NCI-H1092 (cell line): ENCODE data around the gene DMRTA1.
"Not testable (repeated sequence)": the region's sequence is repeated elsewhere in the genome, so short reads cannot be mapped to it uniquely, and the experiment has no call there.

ENCODE experiments used
- DNase-seq: peaks from one replicate; lab custom pipeline; 2025; lab: John Stamatoyannopoulos, UW

The DMRTA1 gene

DNA sequence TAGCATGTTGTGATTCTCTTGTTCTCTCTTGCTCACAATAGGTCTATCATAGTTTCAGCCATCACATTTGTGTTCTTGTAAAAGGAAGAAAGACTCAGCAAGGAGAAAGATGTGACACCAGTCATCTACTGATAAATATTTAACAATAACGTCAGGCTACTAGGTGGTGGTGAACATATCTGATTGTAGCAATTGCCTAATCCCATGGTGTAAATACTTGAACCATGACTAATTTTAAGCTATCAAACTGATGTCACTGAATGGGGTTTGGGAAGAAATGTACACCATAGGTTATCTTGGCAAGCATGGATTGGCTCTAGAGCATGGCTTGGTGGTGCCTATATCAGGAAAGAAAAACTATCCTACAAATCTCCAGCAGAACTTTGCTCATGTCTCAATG, 16.6 kb downstream of the DMRTA1 start:
- DNase-seq: no peak

DNA sequence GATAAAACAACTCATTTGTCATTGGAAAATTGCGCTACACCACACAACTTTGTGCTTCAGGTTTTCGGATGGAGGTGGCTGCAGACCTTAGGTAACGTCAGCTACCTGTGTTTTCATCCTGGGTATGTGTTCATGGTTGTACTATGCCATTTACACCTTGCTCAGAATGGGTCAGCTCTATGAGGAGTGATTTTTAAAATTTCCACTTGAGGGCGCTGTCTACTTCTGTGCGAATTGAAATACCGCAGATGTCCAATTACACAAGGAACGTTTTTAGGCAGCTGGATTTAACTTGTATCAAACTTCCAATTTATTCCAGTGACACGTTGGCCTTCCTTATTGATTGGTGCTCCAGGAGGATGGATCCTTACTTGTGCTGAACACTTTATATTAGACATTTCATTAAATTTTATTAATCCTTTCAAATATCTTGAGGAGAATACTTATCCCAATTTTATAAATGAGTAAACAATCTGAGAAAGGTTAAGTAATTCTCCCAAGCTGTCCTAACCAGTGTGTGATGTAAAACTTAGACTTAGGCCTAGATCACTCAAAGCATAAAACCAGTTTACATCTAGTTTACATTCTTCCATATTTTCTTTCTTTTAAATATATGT, 23.4 kb downstream of the DMRTA1 start:
- DNase-seq: peak; percentile 65

- DNase-seq: no peak
Observed at GRCh38 chr9:22481566-22481965, 34.9 kb downstream of the DMRTA1 start.

- DNase-seq: no peak
Observed at GRCh38 chr9:22483528-22484070, 37.0 kb downstream of the DMRTA1 start.

DNA sequence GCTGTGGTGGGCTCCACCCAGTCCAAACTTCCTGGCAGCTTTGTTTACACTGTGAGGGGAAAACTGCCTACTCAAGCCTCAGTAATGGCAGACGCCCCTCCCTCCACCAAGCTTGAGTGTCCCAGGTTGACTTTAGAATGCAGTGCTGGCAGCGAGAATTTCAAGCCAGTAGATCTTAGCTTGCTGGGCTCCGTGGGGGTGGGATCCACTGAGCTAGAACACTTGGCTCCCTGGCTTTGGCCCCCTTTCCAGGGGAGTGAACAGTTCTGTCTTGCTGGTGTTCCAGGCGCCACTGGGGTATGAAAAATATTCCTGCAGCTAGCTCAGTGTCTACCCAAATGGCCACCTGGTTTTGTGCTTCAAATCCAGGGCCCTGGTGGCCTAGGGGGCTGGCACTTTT, 49.6 kb downstream of the DMRTA1 start:
- not testable (repeated sequence) for DNase-seq
